SK-N-SH (cell line): ENCODE data around the gene TNRC6C. TPM values are rescaled to one million over a fixed set of nuclear protein-coding genes. Genes with fewer than 3 reads are reported as not detected.
A peak's percentile ranks its signal among the peaks of the same experiment; 100 is the strongest.

Experiments
- CTCF ChIA-PET: fragments of 300-600, 350-600 bp; formaldehyde crosslinking; extraction: SDS; loops from one replicate; lab custom pipeline; 2021; lab: Yijun Ruan, JAX
- POLR2A ChIA-PET: fragments of 350-600 bp; sonication (Branson Sonifier 250); formaldehyde crosslinking; extraction: SDS; loops from one replicate; lab custom pipeline; 2020; ENCODE audit warnings: antibody characterized with exemption, inconsistent platforms; lab: Yijun Ruan, JAX
- DNase-seq: peaks from one replicate; pipeline ENCODE4 v3.0.0; 2012
- H2AFZ ChIP-seq: fragments of 200-600 bp; sonication (generic); 2 replicates; pipeline ENCODE4 v1.8.1; 2016; ENCODE audit warnings: antibody characterized with exemption, mild to moderate bottlenecking, low read depth
- H3F3A ChIP-seq: fragments of 200-600 bp; sonication (generic); replicated peaks from 2 replicates; pipeline ENCODE3; 2016; ENCODE audit warnings: antibody characterized with exemption, mild to moderate bottlenecking; ENCODE audit not compliant: insufficient read depth
- H3K27ac ChIP-seq, 2 experiments: fragments of 200-500 bp in 1 of 2; fragments of 200-600 bp in 1 of 2; sonication (Bioruptor generic) in 1 of 2; sonication (generic), shearing (Covaris generic) in 1 of 2; 2 replicates each; pipeline versions ENCODE4 v1.5.1 to v1.6.1; 2014 to 2016; ENCODE audit warnings: low read depth in 2 of 2, inconsistent platforms in 1 of 2, low read length in 1 of 2, mild to moderate bottlenecking in 1 of 2, mixed read lengths in 1 of 2
- H3K27me3 ChIP-seq: fragments of 200-600 bp; sonication (generic), shearing (Covaris generic); 2 replicates; pipeline ENCODE4 v1.6.1; 2016; ENCODE audit warnings: mixed run types; ENCODE audit not compliant: insufficient read depth
- H3K36me3 ChIP-seq, 2 experiments: fragments of 200-500 bp in 1 of 2; fragments of 200-600 bp in 1 of 2; sonication (Bioruptor generic) in 1 of 2; sonication (generic) in 1 of 2; replicated peaks in 1 of 2; 2 replicates each; pipeline versions ENCODE3 to v1.5.1; 2014 to 2016; ENCODE audit warnings: low read length in 1 of 2, mild to moderate bottlenecking in 1 of 2; ENCODE audit not compliant: insufficient read depth in 2 of 2, control insufficient read depth in 1 of 2
- H3K4me1 ChIP-seq, 2 experiments: fragments of 200-500 bp in 1 of 2; fragments of 200-600 bp in 1 of 2; sonication (Bioruptor generic) in 1 of 2; sonication (generic), shearing (Covaris generic) in 1 of 2; 2 replicates each; pipeline versions ENCODE4 v1.5.1 to v1.6.1; 2014 to 2016; ENCODE audit warnings: low read depth in 1 of 2, low read length in 1 of 2, mixed run types in 1 of 2; ENCODE audit not compliant: insufficient read depth in 2 of 2, control insufficient read depth in 1 of 2
- H3K4me2 ChIP-seq: fragments of 200-600 bp; sonication (generic), shearing (Covaris generic); 2 replicates; pipeline ENCODE4 v1.6.1; 2017; ENCODE audit warnings: mixed run types
- H3K4me3 ChIP-seq, 2 experiments: fragments of 200-500 bp in 1 of 2; fragments of 200-600 bp in 1 of 2; sonication (Bioruptor generic) in 1 of 2; sonication (generic), shearing (Covaris generic) in 1 of 2; 2 replicates each; pipeline versions ENCODE4 v1.5.1 to v1.8.1; 2014 to 2016; ENCODE audit warnings: low read depth in 2 of 2, inconsistent platforms in 1 of 2, low read length in 1 of 2, mild to moderate bottlenecking in 1 of 2, mixed read lengths in 1 of 2, moderate library complexity in 1 of 2
- H3K79me2 ChIP-seq: fragments of 200-600 bp; sonication (generic); 2 replicates; pipeline ENCODE4 v1.8.1; 2017; ENCODE audit warnings: mild to moderate bottlenecking; ENCODE audit not compliant: insufficient read depth
- H3K9ac ChIP-seq: fragments of 200-600 bp; sonication (generic); 2 replicates; pipeline ENCODE4 v1.6.1; 2017; ENCODE audit warnings: mixed run types
- H3K9me2 ChIP-seq: fragments of 200-600 bp; sonication (generic); 2 replicates; pipeline ENCODE4 v1.6.1; 2017; ENCODE audit warnings: mixed run types
- H3K9me3 ChIP-seq: fragments of 200-600 bp; sonication (generic); 2 replicates; pipeline ENCODE4 v1.6.1; 2017; ENCODE audit warnings: mixed run types, mild to moderate bottlenecking, moderate library complexity
- H4K20me1 ChIP-seq: fragments of 200-600 bp; sonication (generic); 2 replicates; pipeline ENCODE4 v1.6.1; 2017; ENCODE audit warnings: mild to moderate bottlenecking, mixed run types; ENCODE audit not compliant: insufficient read depth
- ELF1 ChIP-seq: IDR thresholded peaks from 2 replicates; pipeline ENCODE4 v1.4.0; 2012
- EP300 ChIP-seq, 2 experiments: IDR thresholded peaks; 2 replicates each; pipeline versions ENCODE4 v1.4.0 to v1.6.1; 2012; ENCODE audit warnings: borderline replicate concordance in 1 of 2, low read depth in 1 of 2, low read length in 1 of 2
- RAD21 ChIP-seq: IDR thresholded peaks from 2 replicates; pipeline ENCODE4 v1.6.1; 2012; ENCODE audit warnings: mild to moderate bottlenecking, low read length
- RCOR1 ChIP-seq: fragments of 150-350 bp; IDR thresholded peaks from 2 replicates; pipeline ENCODE4 v1.6.1; 2017; ENCODE audit warnings: antibody characterized with exemption, low read length
- RFX5 ChIP-seq: IDR thresholded peaks from 2 replicates; pipeline ENCODE4 v1.6.1; 2012; ENCODE audit warnings: mild to moderate bottlenecking, improper control_type of control experiment, low read length
- RXRA ChIP-seq: IDR thresholded peaks from 2 replicates; pipeline ENCODE4 v1.4.0; 2012; ENCODE audit warnings: low read depth, mild to moderate bottlenecking, borderline replicate concordance
- SMC3 ChIP-seq: IDR thresholded peaks from 2 replicates; pipeline ENCODE4 v1.6.1; 2012; ENCODE audit warnings: low read depth, low read length, improper control_type of control experiment
- WGBS: methylation state at CpG from one replicate; pipeline ENCODE4 v1.1.6; 2017; ENCODE audit warnings: low lambda C conversion rate; 5-methylcytosine and 5-hydroxymethylcytosine counted together
- polyA plus RNA-seq, 3 experiments: library from polyadenylated mRNA; depleted of rRNA; stranded (reverse); fragments of >200 nt; gene quantifications; 2 replicates each; pipeline ENCODE4 v1.2.3, GENCODE V29; 2012
- TF ChIP-seq, protein P1 (sequence below): IDR thresholded peaks from 2 replicates; pipeline ENCODE4 v1.6.1; 2012; ENCODE audit warnings: mild to moderate bottlenecking, low read depth, low read length, moderate library complexity
- TF ChIP-seq, protein P2 (sequence below): IDR thresholded peaks from 2 replicates; pipeline ENCODE4 v1.4.0; 2012; ENCODE audit warnings: low read depth, borderline replicate concordance
- TF ChIP-seq, protein P3 (sequence below): IDR thresholded peaks from 2 replicates; pipeline ENCODE4; 2012
- TF ChIP-seq, protein P4 (sequence below): fragments of 150-350 bp; IDR thresholded peaks from 2 replicates; pipeline ENCODE4 v1.6.1; 2016; ENCODE audit warnings: mild to moderate bottlenecking, low read depth, low read length

The TNRC6C gene
- polyA plus RNA-seq, 1 of the 3 experiments (the other 2 are of a cell fraction), result 2.2 TPM

DNA sequence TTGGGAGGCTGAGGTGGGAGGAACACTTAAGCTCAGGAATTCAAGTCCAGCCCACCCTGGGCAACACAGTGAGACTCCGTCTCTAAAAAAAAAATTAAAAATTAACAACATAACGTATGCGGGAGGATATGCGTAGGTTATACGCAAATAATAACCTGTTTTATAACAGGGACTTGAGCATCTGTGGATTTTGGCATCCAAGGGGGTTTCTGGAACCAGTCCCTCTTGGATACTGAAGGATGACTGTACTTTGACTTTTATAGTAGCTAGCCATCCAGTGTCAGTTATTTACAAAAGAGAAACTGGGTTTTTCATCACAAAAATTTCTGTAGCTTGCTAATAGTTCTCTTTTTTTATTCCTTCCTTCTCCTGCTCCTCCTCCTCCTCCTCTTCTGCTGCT, 64.5 kb downstream of the TNRC6C start:
- POLR2A ChIA-PET, result no interaction called here

More for the DNA sequence above, 64.5 kb downstream of the TNRC6C start:
- no peak for TF ChIP-seq RFX5
- TF ChIP-seq, protein P1, sequence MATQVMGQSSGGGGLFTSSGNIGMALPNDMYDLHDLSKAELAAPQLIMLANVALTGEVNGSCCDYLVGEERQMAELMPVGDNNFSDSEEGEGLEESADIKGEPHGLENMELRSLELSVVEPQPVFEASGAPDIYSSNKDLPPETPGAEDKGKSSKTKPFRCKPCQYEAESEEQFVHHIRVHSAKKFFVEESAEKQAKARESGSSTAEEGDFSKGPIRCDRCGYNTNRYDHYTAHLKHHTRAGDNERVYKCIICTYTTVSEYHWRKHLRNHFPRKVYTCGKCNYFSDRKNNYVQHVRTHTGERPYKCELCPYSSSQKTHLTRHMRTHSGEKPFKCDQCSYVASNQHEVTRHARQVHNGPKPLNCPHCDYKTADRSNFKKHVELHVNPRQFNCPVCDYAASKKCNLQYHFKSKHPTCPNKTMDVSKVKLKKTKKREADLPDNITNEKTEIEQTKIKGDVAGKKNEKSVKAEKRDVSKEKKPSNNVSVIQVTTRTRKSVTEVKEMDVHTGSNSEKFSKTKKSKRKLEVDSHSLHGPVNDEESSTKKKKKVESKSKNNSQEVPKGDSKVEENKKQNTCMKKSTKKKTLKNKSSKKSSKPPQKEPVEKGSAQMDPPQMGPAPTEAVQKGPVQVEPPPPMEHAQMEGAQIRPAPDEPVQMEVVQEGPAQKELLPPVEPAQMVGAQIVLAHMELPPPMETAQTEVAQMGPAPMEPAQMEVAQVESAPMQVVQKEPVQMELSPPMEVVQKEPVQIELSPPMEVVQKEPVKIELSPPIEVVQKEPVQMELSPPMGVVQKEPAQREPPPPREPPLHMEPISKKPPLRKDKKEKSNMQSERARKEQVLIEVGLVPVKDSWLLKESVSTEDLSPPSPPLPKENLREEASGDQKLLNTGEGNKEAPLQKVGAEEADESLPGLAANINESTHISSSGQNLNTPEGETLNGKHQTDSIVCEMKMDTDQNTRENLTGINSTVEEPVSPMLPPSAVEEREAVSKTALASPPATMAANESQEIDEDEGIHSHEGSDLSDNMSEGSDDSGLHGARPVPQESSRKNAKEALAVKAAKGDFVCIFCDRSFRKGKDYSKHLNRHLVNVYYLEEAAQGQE, result no peak
- TF ChIP-seq RCOR1, result no peak
- TF ChIP-seq, protein P2, sequence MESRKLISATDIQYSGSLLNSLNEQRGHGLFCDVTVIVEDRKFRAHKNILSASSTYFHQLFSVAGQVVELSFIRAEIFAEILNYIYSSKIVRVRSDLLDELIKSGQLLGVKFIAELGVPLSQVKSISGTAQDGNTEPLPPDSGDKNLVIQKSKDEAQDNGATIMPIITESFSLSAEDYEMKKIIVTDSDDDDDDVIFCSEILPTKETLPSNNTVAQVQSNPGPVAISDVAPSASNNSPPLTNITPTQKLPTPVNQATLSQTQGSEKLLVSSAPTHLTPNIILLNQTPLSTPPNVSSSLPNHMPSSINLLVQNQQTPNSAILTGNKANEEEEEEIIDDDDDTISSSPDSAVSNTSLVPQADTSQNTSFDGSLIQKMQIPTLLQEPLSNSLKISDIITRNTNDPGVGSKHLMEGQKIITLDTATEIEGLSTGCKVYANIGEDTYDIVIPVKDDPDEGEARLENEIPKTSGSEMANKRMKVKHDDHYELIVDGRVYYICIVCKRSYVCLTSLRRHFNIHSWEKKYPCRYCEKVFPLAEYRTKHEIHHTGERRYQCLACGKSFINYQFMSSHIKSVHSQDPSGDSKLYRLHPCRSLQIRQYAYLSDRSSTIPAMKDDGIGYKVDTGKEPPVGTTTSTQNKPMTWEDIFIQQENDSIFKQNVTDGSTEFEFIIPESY, result no peak
- TF ChIP-seq SMC3, result no peak
- TF ChIP-seq, protein P3, sequence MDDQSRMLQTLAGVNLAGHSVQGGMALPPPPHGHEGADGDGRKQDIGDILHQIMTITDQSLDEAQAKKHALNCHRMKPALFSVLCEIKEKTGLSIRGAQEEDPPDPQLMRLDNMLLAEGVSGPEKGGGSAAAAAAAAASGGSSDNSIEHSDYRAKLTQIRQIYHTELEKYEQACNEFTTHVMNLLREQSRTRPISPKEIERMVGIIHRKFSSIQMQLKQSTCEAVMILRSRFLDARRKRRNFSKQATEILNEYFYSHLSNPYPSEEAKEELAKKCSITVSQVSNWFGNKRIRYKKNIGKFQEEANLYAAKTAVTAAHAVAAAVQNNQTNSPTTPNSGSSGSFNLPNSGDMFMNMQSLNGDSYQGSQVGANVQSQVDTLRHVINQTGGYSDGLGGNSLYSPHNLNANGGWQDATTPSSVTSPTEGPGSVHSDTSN, result no peak
- TF ChIP-seq ELF1, result no peak
- TF ChIP-seq RAD21, result no peak
- no peak for TF ChIP-seq EP300 (IDR thresholded peaks at IDR 0.05; ENCODE audit: borderline replicate concordance in 1 of 2, low read depth in 1 of 2, low read length in 1 of 2)
- TF ChIP-seq, protein P4, sequence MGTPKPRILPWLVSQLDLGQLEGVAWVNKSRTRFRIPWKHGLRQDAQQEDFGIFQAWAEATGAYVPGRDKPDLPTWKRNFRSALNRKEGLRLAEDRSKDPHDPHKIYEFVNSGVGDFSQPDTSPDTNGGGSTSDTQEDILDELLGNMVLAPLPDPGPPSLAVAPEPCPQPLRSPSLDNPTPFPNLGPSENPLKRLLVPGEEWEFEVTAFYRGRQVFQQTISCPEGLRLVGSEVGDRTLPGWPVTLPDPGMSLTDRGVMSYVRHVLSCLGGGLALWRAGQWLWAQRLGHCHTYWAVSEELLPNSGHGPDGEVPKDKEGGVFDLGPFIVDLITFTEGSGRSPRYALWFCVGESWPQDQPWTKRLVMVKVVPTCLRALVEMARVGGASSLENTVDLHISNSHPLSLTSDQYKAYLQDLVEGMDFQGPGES, result no peak
- TF ChIP-seq RXRA, result no peak
- TF ChIP-seq, all 33 proteins: peak for 0
- no peaks in the 10 kb centered on the region for H3K36me3 ChIP-seq
- no peak overlapping the region for H2AFZ ChIP-seq
- CTCF ChIA-PET, result interaction anchor here (0.7 to 6.0 kb wide), 14 partner anchors 9 to 776 kb away, joined by 3 to 49 read pairs (median 3); no protein-coding TSS in a partner anchor
- no peaks in the 10 kb centered on the region for H3K27me3 ChIP-seq
- H3K9me3 ChIP-seq, result no peaks in the 10 kb centered on the region
- peaks cover 6% of the 10 kb centered on the region for H3F3A ChIP-seq
- H3K27ac ChIP-seq, result peak overlapping the region; percentile 0; a peak in 2 of 4 replicates
- no peak overlapping the region for H3K4me2 ChIP-seq
- H3K9me2 ChIP-seq, result no peaks in the 10 kb centered on the region
- DNase-seq, result no peak
- peaks cover 0 to 4% of the 10 kb centered on the region in 2 experiments; a peak in 2 of 4 replicates for H3K4me1 ChIP-seq
- no peak overlapping the region for H3K9ac ChIP-seq
- no peak overlapping the region for H3K4me3 ChIP-seq
- no peaks in the 10 kb centered on the region for H3K79me2 ChIP-seq
- H4K20me1 ChIP-seq, result no peaks in the 10 kb centered on the region
- 93% methylated on average over 5 of the region's 5 CpGs for WGBS
